ENCODE measurements around the gene VAC14.

The VAC14 gene

GRCh38 chr16:70784692-70785555 lies 16.0 kb downstream of the VAC14 start:
- no peak for DNase-seq

- no peak for DNase-seq
Observed at GRCh38 chr16:70782237-70782636, 18.7 kb downstream of the VAC14 start.

- no peak for DNase-seq
Observed at GRCh38 chr16:70781800-70782199, 19.2 kb downstream of the VAC14 start.

- no peak for DNase-seq
Observed at GRCh38 chr16:70780546-70780945, 20.4 kb downstream of the VAC14 start.

- DNase-seq, result no peak
Observed at GRCh38 chr16:70779361-70779760, 21.6 kb downstream of the VAC14 start.

- DNase-seq, result no peak
Observed at GRCh38 chr16:70778901-70779309, 22.1 kb downstream of the VAC14 start.

- DNase-seq, result no peak
Observed at GRCh38 chr16:70777973-70778406, 23.0 kb downstream of the VAC14 start.

- no peak for DNase-seq
Observed at GRCh38 chr16:70777496-70777895, 23.5 kb downstream of the VAC14 start.

- no peak for DNase-seq
Observed at GRCh38 chr16:70775399-70775798, 25.6 kb downstream of the VAC14 start.

- no peak for DNase-seq
Observed at GRCh38 chr16:70774261-70774660, 26.7 kb downstream of the VAC14 start.

- no peak for DNase-seq
Observed at GRCh38 chr16:70772493-70772892, 28.5 kb downstream of the VAC14 start.

GRCh38 chr16:70770626-70771552 lies 30.1 kb downstream of the VAC14 start:
- no peak for DNase-seq

- DNase-seq, result no peak
Observed at GRCh38 chr16:70770291-70770625, 30.7 kb downstream of the VAC14 start.

- no peak for DNase-seq
Observed at GRCh38 chr16:70769761-70770160, 31.2 kb downstream of the VAC14 start.

GRCh38 chr16:70769131-70769530 lies 31.8 kb downstream of the VAC14 start:
- DNase-seq, result no peak

- no peak for DNase-seq
Observed at GRCh38 chr16:70768203-70768580, 32.8 kb downstream of the VAC14 start.

- DNase-seq, result no peak
Observed at GRCh38 chr16:70767377-70768202, 33.4 kb downstream of the VAC14 start.

GRCh38 chr16:70766658-70767057 lies 34.3 kb downstream of the VAC14 start:
- DNase-seq, result no peak

GRCh38 chr16:70766176-70766575 lies 34.8 kb downstream of the VAC14 start:
- no peak for DNase-seq

- no peak for DNase-seq
Observed at GRCh38 chr16:70765491-70765890, 35.5 kb downstream of the VAC14 start.

- DNase-seq, result no peak
Observed at GRCh38 chr16:70764632-70765031, 36.3 kb downstream of the VAC14 start.

- DNase-seq, result no peak
Observed at GRCh38 chr16:70760221-70760620, 40.7 kb downstream of the VAC14 start.

GRCh38 chr16:70759666-70760065 lies 41.3 kb downstream of the VAC14 start:
- DNase-seq, result no peak

Data from NCI-H2029 treated with DMSO at 0.1 percent for 48 hours (cell line).